Activated T-cell treated with anti-CD3 and anti-CD28 coated beads for 24 hours (primary cell): ENCODE measurements around the gene GLMN.
"Not testable (repeated sequence)": the region's sequence is repeated elsewhere in the genome, so short reads cannot be mapped to it uniquely, and the experiment has no call there.

Experiments
- DNase-seq: peaks from one replicate; pipeline ENCODE4 v3.0.0-alpha.2; 2020; ENCODE audit warnings: low read depth

Gene GLMN

GRCh38 chr1:92298213-92298572 is 594 bp downstream of the GLMN start:
- DNase-seq: no peak

GRCh38 chr1:92291372-92291999 is 7.3 kb downstream of the GLMN start:
- no peak for DNase-seq

GRCh38 chr1:92281411-92281810 is 17.4 kb downstream of the GLMN start:
- DNase-seq: not testable (repeated sequence)

DNA sequence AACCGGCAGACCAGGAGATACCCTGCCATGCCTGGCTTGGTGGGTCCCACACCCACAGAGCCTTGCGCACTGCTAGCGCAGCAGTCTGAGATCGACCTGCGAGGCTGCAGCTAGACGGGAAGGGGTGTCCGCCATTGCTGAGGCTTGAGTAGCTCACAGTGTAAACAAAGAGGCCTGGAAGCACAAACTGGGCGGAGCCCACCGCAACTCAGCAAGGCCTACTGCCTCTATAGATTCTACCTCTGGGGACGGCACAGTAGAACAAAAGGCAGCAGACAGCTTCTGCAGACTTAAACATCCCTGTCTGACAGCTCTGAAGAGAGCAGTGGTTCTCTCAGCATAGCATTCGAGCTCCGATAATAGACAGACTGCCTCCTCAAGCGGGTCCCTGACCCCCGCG is 19.0 kb downstream of the GLMN start:
- DNase-seq: not testable (repeated sequence)

- no peak for DNase-seq
Measured at GRCh38 chr1:92277105-92277723, 21.6 kb downstream of the GLMN start.

GRCh38 chr1:92276082-92276481 is 22.7 kb downstream of the GLMN start:
- no peak for DNase-seq

DNA sequence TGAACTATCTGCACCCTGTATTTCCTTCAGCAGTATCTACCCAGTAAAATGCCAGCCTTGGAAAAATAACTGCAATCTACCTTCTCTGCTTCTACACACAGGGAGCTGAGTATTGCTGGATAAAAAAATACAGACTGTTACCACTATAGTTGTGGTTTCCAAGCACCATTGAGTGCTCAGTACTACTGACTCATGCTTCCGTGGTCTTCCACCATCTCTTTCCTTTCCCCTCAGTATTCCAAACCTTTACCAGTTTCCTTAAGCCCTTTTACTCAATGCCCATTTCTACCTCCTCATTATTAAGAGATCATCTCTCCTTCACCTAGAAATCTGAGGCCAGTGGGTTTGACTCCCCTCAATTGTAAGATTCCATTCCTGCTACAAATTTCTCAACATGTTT is 23.8 kb downstream of the GLMN start:
- DNase-seq: no peak

DNA sequence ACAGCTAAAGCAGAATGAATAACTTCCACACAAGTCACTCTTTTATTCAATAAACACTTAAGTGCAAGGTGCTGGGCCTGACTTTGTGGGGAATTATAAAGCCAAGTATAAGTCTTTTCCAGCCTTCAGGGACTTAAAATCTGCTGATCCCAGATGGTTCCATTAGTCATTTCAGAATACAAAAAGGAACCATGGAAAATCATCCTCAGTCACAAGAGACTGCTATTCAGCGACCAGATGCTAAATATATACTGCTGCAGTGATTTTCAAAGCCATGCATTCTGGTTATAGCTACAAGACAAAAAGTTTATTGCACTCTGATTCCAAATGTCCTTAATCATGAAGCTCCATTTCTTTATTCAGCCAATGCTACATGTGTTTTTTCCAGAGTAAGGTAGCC is 25.7 kb downstream of the GLMN start:
- DNase-seq: no peak

GRCh38 chr1:92262516-92262915 is 36.3 kb downstream of the GLMN start:
- DNase-seq: no peak

DNA sequence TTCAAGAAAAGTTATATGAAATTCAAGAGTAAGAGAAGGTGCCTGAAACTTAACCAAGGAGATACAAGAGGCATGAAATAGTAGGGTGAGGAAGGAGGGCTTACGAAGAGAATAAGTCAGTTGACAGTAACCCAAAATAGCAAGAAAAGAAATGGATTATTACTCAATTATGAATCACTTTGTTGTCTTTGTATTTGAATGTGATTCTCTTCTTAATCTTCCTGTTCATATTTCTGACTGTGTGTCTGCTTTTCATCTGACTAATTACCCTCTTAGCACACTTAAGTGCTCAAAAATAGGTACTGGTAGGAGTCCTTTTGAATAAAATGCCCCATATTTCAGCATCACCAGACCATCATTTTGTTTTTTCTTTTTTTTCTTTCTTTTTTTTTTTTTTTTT is 39.4 kb downstream of the GLMN start:
- no peak for DNase-seq

GRCh38 chr1:92254714-92255113 is 44.1 kb downstream of the GLMN start:
- not testable (repeated sequence) for DNase-seq

DNA sequence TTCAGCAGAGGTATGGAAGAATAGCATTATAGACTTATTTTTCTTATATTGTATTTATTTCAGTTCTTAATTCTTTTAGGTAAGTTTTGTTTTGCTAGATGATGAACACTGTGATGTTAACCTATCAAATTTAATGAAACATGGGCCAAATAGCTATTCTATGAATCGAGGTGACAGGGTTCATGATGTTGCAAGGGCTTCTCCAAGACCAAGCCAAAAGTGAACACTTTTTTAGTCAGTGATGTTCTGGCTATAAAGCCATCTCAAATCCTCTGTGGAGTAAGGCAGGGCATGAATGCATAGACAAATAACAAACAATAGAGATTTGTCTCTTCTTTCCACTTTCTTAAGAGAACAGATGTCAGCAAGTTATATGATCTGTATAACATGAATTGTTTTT is 54.4 kb downstream of the GLMN start:
- DNase-seq: no peak

DNA sequence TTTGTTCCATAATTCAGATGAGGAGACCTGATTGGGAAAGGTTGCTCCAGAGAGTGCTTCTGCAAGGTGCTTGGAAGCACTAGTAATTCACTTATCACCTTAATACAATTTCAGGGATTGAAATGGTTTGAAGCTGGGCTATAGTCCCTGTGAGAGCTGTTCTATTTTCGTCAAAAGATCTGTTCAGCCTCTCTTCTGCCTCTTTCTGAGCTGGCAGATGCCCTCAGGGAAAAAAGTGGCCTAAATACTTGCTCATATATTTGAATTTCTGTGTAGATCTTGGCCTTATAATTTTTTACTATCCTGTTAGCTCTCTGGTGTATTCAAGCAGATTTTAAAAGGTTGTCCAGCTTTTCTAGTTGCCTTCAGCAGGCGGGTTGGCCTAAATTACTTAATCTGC is 58.8 kb downstream of the GLMN start:
- DNase-seq: no peak

DNA sequence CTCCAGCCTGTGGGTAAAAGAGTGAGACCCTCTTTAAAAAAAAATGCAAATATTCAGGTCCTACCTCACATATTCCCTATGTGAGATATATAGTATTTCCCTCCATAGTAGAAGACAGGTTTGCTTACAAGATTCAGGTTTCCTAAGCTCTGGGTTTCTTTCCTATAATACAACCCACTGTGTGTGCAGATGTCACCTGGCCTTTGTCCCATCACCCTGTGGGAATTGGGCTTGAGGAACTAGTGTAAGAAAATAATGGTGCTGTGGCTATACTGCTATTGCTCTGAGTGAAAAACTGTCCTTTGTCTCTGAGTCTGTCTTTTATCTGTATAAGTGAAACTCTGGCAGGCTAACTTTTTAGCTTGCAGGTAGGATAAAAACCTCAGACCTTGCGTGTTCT is 68.1 kb downstream of the GLMN start:
- DNase-seq: no peak

GRCh38 chr1:92228401-92228800 is 70.4 kb downstream of the GLMN start:
- DNase-seq: no peak

DNA sequence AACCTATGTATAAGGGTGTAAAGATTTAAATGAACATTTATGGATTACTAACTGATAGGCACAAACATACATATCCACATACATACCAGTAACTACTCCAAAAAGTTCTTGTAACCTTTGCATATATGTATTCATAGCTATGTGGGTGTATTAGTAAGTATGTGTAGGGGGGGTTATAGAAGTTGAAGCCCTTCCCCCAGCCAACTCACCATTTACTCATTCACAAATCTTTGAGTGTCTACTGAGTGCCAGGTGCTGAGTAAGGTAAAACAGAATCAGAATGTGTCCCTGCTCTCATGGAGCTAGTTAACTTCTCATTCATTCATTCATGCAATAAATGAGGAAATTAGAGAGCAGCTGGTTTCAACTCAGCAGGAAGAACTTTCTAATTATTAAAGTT is 79.8 kb downstream of the GLMN start:
- DNase-seq: no peak

DNA sequence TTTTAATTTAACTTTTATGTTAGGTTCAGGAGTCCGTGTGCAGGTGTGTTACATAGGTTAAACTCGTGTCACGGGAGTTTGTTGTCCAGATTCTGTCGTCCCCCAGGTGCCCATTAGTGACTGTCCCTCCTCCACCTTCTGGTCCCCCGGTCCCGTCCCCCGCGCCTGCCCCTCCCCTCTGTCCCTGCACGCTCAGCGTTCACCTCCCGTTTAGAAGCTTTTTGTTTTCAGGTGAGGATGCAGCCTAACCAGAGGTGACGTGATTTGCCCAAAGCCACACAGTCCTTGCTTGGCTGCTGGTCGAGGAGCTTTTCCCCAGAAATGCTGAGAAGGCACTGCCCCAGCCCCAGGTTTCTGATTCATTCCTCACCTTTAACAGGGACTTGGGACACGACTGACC is 80.2 kb downstream of the GLMN start:
- no peak for DNase-seq

- no peak for DNase-seq
Measured at GRCh38 chr1:92217721-92218120, 81.1 kb downstream of the GLMN start, which contains the start of gene C1orf146. Gene C1orf146, plus strand, starts transcription at chr1:92217915. Its CDS starts 13,506 bp downstream, at chr1:92231421.

DNA sequence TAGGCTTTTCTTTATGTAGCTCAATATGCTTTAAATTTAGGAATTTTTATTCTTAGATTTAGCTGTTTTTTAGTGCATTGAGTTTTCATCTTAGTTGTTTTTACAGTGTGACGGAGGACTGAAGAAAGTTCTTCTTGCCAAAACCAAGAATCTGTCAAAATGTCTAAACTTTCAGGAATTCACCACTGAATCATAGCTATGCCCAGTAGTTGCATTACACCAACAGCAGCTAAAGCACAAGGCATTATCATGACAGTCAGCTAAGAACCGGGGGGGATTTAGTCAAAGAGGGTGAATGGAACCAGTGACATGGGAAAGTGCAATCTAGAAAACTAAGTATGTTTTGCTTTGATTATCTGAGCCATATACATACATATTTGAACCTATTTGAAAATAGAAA is 87.6 kb downstream of the GLMN start:
- no peak for DNase-seq

DNA sequence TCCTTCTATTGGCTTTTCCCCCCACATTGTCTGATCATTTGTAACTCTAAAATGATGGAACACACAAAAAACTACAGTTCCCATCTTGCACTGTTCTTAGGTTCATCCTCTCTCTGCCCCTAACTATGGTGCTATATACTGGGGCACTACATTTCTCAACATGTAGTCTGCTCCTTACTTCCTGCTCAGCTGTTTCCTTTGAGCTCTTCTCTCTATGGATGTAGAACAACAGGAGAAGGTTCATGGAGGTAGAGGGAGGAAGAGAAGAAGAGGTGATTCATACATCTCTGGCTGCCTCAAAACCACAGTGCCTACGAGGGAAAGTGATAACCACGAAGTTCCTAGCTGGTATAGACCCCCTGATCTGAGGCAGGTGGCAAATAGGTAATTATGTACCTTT is 88.1 kb downstream of the GLMN start:
- no peak for DNase-seq

GRCh38 chr1:92203105-92203504 is 95.7 kb downstream of the GLMN start:
- DNase-seq: no peak

- no peak for DNase-seq
Measured at GRCh38 chr1:92201973-92202372, 96.8 kb downstream of the GLMN start.
